T-helper 1 cell treated with Interleukin-12 subunit alpha and Interleukin-12 subunit beta and Interleukin-4 antibody, amounts not matched to agents 30 ng/mL and 1 ng/mL, for 36 hours (primary cell): ENCODE measurements around the gene LTBP3. TPM values are rescaled to one million over a fixed set of nuclear protein-coding genes. Genes with fewer than 3 reads are reported as not detected.
"Not testable (repeated sequence)": the region's sequence is repeated elsewhere in the genome, so short reads cannot be mapped to it uniquely, and the experiment has no call there.

Experiments used
- intact Hi-C: fragments of 100-400 bp; cut with micrococcal nuclease; formaldehyde crosslinking; loops from one replicate; pipeline ENCODE4 v1.15.1; 2024
- total RNA-seq: library from RNA; stranded (reverse); gene quantifications from 2 replicates; pipeline ENCODE4 v1.2.3, GENCODE V29; 2022

The LTBP3 gene
- total RNA-seq, 1 donor from 2014 or later = 99.6 TPM

DNA sequence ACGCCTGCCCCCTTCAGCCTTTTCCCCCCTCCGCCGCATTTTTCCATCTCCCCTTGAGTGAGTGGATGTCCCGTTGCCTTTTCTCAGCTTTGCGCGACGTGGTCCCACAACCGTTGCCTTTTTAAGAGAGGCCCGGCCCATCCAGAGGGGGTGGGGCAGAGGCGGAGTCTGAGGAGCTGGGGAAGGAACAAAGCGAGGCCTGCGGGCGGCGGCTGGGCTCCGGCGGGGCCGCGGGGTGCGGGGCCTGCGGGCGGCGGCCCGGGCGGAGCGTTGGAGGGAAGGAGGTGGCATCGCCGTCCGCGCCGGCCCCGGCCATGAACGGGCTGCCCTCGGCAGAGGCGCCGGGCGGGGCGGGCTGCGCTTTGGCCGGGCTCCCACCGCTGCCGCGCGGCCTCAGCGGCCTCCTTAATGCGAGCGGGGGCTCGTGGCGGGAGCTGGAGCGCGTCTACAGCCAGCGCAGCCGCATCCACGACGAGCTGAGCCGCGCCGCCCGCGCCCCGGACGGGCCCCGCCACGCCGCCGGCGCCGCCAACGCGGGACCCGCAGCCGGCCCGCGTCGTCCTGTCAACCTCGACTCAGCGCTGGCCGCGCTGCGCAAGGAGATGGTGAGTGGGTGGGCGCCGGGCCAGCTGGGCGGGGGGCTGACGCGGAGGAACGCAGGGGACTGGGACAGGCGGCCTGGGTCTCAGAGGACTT lies 14.3 kb upstream of the LTBP3 start, which contains the start of gene FAM89B:
Gene FAM89B (plus strand): TSS at position 183 of the 696 bp plus-strand sequence. CDS start 132 bp downstream, at position 315.
- intact Hi-C loops = loop anchor here (2.0 to 5.0 kb wide), 3 partner anchors 48 to 545 kb away; partner anchors contain the start of genes FAU, MRPL49, SCYL1 and SNX15

DNA sequence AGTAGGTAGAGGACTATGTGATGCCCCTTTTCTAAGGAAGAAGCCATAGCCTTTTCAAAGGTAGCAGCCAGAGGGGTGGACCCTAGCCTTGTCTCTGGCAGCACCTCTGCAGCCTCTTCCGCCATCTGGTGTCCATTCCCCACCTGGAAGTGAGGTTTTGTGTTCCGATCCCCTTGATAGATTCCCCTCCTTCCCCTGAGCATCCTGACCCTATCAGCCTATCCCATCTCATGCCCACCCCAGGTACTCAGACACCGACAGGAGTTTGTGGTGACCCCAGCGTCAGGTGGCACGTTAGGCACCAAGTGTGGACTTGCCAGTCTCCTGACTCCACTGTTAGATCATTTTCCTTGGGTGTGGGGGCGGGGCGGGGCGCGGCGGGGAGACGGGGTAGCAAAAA lies 13.8 kb upstream of the LTBP3 start:
- intact Hi-C loops = loop anchor here (2.0 to 5.0 kb wide), 6 partner anchors 47 to 545 kb away; partner anchors contain the start of genes FAU, KAT5, MRPL49 and NEAT1

DNA sequence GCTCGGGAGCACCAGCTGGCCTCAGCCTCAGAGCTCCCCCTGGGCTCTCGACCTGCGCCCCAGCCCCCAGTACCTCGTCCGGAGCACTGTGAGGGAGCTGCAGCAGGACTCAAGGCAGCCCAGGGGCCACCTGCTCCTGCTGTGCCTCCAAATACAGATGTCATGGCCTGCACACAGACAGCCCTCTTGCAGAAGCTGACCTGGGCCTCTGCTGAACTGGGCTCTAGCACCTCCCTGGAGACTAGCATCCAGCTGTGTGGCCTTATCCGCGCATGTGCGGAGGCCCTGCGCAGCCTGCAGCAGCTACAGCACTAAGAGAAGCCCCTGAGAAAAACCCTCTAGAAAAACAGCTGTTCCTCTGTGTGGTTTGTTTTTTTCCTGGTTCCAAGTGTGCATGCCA lies 13.3 kb upstream of the LTBP3 start:
- intact Hi-C loops = loop anchor here (2.0 to 5.0 kb wide), 5 partner anchors 141 to 544 kb away; partner anchors contain the start of genes FAU, KAT5, MRPL49 and NEAT1

DNA sequence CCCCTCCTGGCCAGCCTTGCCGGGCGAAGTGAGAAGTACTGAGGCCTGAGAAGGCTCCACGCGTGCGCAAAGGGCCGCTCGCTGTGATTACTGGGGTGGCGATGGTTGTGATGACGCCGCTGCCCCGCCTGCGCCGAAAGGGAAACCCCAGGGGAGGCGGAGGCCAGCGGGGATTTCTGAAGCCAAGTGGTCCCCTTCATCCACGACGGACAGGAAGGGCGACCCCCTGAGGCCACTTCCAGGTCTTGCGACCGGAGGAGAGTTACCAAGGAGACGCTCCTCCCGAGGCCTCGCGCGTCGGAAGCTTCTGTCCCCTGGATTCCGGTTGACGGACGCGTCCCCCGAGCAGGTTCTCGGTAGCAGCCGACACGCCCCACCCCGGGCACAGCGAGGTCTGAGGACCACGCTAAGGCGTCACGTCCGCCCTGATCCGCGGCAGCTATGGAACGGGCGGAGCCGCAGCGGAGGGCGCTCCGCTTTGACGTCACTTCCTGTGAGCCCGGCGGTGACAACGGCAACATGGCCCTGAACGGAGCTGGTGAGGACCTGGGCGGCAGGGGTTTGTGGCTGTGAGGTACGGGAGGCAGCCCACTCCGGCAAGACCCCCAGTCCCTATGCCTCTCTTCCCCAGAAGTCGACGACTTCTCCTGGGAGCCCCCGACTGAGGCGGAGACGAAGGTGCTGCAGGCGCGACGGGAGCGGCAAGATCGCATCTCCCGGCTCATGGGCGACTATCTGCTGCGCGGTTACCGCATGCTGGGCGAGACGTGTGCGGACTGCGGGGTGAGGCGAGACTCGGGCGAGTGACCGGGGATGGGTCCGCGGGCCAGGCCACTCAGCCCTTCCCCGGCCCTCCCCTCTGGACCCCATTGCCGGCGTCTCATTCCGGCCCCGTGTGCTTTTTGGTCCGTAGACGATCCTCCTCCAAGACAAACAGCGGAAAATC lies 12.1 kb upstream of the LTBP3 start, which contains the start of gene ZNRD2:
Gene ZNRD2 (plus strand): TSS at position 505 of the 946 bp plus-strand sequence. CDS start 15 bp downstream, at position 520.
- intact Hi-C loops = loop anchor here (1.0 to 5.0 kb wide), 14 partner anchors 17 to 792 kb away; partner anchors contain the start of genes BANF1, CDCA5, EIF1AD and FAU

DNA sequence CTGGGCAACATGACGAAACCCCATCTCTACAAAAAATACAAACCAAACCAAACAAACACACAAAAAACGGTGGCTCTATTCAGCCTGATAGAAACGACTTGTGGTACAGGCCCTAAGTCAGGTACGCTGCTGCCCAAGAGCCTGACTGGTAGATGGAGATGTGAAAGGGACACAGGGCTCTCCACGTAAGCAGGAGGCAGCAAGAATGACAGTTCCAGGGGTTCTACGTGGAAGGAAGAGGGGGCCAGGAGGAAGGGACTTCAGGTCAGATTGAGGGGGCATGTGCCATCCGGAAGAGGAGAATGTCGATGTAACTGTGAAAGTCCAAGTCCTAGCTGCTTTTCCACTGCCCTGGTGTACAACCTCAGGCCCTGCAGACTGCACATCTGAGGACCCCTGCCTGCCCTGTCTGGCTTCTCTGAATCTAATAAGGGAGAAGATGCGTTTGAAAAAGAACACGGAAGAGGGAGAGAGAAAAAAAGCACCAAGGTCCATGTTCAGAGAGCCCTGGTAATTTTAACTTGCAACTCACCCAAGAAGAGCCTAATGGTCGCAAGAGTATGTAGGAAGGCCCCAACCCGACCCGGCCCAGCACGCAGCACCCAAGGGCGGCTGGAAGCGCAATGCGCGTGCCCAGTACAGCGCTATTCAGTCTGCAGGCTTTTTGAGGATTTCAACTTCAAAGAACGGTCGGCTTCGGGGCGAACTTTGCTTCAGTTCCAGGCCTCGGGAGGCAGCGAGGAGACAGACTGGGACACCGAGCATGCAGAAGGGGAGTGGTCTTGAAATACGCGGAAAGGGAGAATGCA lies 11.2 kb upstream of the LTBP3 start:
- intact Hi-C loops = no loop called here

DNA sequence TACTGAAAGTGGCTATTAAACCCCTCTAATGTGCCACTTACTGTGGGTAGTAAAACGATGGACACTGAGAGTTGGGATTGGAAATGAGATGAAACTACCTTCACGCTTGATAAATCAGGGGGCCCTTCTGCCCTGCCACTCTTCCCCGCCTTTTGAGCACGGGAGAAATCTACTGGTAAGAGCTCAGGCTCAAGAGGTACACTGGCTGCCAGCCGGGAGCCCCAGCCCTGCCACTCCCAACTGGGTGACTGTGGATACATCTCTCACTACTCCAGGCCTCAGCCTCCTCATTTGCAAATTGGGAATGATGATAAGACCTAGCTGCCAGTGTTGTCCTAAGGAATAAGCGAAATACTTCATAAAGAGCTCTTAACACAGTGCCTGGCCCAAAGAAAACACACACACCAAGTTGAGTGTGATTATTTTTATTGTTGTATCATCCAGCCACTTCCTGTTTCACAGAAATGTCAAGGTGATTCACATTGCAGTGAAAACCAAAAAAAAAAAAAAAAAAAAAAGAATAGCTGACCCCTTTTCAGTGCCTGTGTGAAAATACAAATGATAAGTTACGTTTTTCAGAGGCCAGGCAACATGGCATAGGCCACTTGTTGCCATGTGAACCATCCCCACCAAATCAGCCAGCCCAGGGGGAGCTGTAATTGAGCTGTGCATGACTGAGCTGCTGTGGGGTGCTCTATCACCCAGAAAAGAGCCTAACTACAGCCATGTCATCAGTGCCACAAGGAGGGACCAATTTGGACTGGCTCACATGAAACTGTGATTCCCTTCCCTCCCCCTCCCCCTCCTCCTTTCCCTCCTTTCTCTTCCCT lies 7.7 kb upstream of the LTBP3 start:
- intact Hi-C loops = loop anchor here (1.0 kb wide), 1 partner anchor 8 kb away; the partner anchor contains the start of gene LTBP3

DNA sequence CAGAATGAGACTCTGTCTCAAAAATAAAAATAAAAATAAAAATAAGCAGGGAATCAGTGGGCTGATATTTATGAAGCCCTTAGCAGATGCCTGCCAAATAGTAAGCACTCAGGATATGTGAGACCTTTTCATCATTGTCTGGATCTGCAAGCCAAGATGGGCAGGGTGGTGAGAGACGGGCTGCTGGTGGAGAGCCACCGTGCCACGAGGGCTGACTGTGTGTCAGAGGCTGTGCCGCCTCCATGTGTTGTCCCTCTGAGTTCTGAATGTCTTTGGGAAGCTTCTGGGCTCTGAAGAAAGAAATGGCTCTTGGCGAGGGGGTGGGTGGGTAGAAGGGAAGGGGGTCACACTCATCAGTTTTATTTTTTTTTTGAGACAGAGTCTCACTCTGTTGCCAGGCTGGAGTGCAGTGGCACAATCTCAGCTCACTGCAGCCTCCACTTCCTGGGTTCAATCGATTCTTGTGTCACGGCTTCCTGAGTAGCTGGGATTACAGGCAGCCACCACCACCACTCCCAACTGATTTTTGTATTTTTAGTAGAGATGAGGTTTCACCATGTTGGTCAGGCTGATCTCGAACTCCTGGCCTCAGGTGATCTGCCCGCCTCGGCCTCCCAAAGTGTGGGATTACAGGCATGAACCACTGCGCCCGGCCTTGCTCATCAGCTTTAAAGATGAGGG lies 6.9 kb upstream of the LTBP3 start:
- intact Hi-C loops = not testable (repeated sequence)

DNA sequence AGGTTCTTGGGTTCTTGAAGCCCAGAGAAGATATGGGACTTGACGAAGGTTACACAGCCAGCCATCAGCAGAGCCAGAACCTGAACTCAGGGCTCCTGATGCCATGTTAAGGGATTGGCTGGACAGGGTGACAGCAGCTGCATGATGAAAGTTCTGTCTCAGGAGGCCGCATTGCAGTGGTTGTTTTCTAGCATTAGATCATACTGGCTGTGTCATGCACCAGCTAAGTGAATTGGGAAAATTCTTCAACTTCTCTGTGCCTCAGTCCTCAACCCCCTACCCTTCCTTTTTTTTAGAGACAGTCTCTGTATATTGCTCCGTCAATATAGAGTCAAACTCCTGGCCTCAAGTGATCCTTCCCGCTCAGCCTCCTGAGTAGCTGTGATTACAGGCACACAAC lies 5.4 kb upstream of the LTBP3 start:
- intact Hi-C loops = no loop called here

DNA sequence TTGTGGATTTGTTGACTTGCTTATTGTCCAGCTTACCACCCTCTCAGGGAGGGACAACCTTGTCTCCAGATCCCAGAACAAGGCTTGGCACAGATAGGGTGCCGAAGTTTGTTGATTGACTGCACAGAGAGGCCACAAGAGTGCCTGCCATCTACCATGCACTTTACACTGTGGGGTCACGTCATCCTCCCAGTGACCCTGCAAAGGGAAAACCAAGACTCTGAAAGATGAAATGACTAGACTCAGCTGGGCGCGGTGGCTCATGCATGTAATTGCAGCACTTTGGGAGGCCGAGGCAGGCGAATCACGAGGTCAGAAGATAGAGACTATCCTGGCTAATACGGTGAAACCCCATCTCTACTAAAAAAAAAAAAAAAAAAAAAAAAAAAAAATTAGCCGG lies 4.6 kb upstream of the LTBP3 start:
- intact Hi-C loops = no loop called here

DNA sequence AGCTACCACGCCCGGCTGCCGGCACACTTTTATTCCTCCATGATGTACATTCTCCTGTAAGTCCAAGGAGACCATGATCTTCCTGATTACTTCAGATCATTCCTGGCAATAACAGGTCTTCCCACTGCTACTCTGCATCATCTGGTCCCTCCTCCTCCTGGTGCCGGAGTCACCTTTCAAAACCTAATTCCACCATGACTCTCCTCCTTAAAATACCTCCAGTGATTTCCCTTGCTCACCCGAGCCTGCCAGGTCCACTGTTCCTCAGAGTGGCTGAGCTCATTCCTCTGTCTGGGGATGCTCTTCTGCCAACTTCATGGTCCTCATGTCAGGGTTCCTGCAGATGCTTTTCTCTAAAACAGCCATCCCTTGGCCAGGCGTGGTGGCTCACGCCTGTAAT lies 3.9 kb upstream of the LTBP3 start:
- intact Hi-C loops = no loop called here

DNA sequence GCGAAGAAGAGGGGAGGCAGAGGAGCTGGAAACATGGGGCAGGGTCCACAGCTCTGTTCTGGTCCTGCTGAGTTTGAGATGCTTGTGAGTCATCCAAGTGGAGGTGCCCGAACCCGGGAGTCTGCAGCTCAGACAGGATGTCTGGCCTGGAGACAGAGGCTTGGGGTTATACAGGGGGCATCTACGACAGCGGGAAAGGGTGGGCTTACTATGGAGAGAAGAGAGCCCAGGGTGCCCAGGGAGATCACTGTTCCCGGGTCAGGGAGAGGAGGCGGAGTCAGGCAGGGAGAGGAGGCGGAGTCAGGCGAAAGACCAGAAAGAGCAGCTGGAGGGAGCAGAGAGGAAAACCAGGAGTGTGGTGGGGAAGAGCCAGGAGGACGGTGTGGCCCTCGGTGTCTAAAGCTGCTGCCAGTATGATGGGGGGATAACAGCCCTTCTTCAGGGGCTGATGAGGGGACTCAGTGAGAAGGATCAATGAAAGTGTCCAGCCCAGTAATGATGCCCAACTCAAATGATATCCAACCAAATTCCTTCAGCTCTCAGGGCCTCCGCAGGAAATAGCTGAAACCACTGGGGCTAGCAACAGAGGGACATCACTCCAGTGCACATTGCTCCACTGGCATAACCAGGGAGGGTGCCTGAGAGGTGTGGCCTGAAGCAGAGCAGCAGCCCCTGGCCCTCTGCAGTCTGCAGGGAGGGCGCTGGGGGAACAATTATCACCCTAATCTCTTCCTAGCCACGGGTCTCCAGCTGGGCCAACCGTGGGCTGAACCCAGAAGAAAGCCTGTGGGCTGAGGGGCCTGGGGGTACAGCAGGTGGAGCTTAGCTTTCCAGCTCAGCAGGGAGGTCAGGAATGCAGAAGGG lies 2.6 kb upstream of the LTBP3 start:
- intact Hi-C loops = no loop called here

DNA sequence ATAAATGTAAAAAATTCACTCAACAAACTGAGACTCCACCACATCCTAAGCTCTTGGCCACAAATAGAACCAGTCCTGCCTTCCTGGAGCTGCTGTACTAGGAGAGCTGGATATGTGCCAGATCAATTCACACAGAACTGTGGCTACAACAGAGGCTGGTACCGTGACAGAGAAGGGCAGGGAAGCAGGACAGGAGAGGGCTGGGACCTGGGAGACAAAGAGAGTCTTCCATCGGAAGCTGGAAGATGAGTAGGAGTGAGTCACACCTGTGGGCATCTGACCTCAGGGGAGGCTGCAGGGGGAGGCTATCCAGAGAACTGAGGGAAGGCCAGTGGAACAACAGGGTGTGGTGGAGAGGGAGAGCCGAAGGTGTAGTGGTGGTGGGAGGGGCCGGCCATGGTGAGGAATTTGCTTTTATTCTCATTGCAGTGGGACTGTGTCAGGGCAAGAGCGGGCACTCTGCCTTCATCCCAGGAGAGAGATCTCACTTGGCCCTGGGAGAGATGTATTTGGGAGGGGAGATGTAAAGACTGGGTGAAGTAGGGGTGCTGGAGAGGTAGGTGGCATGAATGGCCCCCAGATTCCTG lies 1.9 kb upstream of the LTBP3 start:
- intact Hi-C loops = no loop called here

DNA sequence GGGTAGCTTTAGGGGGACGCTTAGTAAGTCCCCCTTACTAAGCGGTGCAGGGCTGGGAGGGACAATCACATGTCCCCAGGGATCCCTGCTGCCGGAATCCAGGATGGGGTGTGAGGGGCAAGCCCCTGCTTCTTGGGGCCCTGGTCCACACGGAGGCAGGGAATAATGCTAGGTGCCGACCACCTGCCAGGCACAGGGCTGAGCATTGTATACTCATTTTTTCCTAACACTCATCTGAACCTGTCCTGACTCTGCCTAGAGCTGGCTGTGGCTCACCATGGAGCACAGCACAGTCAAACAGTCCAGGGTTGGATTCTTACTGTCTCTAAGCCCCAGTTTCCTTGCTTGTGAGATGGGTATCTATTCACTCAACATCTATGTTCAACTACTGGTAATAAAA lies 1.4 kb upstream of the LTBP3 start:
- intact Hi-C loops = no loop called here

DNA sequence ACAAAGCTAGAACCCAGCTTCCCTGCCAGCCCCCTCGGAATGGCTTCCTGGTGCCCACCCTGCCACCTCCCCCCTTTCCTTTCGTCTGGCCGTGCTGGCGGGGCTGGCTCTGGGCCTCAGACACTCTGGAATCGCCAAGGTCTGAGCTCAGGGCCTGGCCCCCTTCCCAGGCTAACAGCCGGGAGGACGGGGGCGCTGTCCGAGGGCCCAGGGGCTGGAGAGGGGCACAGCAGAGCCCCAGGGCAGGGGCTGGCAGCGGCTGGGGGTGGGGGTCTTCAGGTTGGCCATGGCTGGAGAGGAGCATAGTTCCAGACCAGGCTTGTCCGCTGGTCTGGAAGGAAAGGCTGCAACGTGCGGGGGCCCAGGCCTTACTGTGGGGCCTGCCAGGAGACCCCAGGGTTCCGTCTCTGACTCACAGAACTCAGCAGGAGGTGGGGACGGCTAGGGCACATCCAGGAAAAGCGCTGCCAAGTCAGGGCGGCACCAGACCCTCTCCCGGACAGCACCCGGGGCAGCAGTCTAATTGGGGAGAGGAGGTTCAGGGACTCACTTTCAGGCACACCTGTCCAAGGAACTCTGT lies 861 bp upstream of the LTBP3 start:
- intact Hi-C loops = loop anchor here (1.0 kb wide), 1 partner anchor 7 kb away; no protein-coding TSS in a partner anchor

DNA sequence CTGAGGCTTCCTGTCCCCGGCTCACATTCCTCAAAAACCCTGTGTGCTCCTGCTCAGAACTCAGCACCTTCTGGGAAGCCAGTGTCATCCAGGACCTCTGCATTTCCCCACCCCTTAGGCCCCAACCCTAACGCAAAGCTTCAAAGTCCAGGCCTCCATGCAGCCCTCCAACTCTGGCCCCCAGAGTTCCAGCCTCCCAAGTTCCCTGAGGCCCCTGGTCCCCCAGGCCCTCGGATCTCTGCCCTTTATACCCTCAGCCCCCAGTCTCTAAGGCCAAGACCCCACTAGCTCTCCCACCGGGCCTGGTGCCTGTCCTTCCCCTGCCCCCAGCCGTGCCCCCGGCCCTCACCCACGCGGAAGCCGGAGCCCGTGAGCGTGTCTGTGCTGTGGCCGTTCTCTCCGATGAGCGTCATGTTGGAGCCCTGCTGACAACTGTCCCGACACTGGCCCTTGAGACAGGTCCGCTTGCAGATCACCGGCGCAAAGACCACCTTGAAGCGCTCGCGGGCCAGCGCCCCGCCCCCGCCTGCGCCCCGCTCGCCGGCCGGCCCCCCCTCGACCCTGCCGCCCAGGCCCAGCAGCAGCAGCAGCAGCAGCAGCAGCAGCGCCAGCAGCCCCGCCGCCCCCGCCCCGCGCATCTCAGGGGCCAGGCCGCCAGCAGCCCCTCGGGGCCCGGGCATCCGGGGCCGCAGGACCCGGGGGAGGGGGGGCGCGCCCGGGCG lies 718 bp downstream of the LTBP3 start:
- intact Hi-C loops = loop anchor here (1.0 to 2.0 kb wide), 2 partner anchors 9 to 17 kb away; no protein-coding TSS in a partner anchor

DNA sequence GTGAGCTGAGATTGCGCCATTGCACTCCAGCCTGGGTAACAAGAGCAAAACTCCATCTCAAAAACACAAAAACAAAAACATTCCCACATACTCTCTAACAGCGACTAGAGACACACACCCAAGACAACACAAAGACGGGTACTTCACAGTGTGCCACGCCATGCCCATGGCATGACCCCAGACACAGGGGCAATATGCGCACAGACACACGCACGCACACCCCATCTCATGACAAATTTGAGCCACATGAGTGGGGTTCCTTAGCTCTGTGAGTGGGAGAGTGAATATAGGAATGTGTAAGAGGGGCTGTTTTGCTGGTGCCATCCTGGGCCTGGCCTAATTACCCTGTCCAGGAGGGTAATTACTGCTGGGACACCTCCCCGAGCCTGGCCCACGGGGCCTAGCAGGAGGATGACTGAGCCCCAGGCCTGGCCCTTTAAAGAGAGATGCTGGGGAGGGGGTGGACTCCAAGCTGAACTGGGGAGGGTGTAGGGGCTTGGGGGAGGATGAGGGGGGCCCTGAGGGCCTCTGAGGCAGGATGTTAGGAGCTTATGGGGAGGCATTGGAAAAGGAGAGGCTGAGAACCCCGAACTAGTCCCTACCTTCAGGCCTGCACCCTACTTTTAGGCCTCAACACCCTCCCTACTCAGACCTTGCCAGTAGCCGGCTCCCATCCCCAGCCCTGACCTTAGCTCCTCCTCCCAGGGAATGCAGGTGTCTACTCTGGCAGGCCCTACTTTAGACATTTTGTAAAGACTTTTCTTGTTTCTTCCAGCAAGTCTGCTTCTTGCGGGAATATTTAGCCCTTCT lies 1.5 kb downstream of the LTBP3 start:
- intact Hi-C loops = loop anchor here (2.0 kb wide), 1 partner anchor 16 kb away; no protein-coding TSS in a partner anchor
